ENCODE data around the gene STX5.
"Not testable (repeated sequence)": the region's sequence is repeated elsewhere in the genome, so short reads cannot be mapped to it uniquely, and the experiment has no call there.

STX5 gene

DNA sequence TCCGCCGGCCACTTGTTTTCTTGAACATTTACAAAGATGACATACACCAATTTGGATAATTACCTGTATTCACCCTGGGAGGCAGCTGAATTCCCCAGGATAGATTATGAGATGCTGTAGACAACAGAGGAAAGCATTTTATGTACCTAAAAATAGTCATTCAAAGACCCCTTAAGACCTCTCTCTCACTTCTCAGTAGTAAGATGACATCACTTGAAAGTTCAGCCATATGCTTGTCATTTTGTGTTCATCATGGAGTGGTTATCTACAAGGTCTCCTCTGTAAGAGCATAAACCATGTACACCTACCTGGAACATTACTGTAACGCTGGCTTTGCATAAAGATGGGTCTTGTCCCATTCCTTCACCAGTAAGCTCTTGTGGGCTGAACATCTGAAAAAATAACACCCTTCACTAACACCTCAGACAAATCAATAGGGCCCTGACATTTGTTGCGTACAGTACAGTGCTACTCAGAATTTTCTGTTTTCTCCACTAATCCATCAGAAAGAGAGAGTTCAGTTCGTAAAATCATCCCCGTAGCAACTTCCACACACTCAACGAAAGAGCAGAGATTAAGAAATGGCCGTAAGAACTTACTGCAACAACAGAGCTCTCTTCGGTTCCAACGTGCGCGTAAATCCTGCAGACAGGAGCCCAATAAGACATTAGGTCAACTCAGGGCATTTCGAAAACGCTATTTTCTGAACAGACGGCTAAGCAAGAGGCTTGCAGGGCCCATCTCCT lies 23.1 kb upstream of the STX5 start:
- FAIRE-seq = peak; percentile 39
- no peak for DNase-seq (ENCODE audit: insufficient read length, low spot score)

GRCh38 chr11:62854013-62854824 lies 22.4 kb upstream of the STX5 start:
- DNase-seq (ENCODE audit: insufficient read length, low spot score) = no peak
- FAIRE-seq = no peak

GRCh38 chr11:62853279-62853965 lies 21.6 kb upstream of the STX5 start:
- DNase-seq (ENCODE audit: insufficient read length, low spot score) (no peak), FAIRE-seq (no peak)

DNA sequence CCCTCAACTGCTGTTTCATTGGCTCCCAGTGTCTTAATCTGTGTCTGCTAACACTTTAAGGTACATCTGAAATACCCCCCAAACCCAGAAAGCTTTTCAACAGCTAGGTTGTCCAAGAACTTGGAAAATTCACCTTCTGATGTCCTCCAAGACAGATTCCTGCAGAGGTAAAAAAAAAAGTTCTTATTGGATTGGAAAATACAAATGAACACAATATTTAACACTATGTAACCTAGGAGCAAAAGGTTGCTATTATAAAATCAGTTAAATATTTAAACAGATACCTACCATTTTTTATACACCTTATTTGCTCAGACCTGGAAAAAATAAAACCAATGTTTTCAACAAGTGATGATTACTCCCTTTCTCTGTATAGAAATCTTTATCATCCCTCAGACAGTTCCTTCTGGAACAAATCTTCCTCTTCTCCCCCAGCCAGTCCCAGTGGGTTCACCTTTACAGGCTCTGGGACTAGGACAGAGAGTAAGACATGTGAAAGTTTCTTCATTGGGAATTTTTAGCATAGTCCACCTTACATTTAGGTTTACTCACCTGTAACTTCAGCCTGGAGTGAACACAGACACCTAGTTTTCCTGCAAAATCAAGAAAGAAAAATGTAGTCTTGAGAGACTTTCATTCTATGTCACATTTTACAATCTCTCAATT lies 20.8 kb upstream of the STX5 start:
- FAIRE-seq = no peak
- no peak for DNase-seq (ENCODE audit: insufficient read length, low spot score)

DNA sequence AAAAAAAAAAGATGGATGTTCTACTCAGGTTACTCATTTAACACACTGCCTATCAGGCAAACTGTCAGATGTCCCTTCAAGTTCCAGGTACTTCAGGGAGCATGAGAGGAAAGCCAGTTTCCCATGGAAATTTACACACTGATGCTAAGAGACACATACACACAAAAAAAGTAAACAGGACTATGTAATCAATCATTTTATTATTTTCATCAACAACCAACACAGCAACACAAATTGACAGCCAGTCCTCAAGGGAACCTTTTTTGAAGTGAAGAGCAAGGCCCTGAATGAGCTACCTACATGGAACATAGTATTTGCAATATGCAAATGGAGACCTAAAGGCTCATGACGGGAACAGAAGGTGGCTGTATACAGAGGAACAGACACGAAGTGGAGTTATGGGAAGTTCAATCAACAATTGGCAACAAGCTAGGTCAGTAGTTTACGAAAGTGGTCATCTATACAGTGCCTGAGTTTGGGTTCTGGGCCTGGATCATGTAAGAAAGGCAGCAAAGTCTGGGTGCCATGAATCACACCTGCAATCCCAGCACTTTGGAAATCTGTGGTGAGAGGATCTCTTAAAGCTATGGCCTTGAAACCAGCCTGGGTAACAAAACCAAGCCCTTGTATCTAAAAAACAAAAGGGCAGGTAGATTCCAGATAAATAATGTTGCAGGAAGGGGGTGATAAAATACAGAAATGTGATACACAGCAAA lies 20.1 kb upstream of the STX5 start:
- DNase-seq (ENCODE audit: insufficient read length, low spot score) = no peak
- FAIRE-seq = peak; percentile 11

DNA sequence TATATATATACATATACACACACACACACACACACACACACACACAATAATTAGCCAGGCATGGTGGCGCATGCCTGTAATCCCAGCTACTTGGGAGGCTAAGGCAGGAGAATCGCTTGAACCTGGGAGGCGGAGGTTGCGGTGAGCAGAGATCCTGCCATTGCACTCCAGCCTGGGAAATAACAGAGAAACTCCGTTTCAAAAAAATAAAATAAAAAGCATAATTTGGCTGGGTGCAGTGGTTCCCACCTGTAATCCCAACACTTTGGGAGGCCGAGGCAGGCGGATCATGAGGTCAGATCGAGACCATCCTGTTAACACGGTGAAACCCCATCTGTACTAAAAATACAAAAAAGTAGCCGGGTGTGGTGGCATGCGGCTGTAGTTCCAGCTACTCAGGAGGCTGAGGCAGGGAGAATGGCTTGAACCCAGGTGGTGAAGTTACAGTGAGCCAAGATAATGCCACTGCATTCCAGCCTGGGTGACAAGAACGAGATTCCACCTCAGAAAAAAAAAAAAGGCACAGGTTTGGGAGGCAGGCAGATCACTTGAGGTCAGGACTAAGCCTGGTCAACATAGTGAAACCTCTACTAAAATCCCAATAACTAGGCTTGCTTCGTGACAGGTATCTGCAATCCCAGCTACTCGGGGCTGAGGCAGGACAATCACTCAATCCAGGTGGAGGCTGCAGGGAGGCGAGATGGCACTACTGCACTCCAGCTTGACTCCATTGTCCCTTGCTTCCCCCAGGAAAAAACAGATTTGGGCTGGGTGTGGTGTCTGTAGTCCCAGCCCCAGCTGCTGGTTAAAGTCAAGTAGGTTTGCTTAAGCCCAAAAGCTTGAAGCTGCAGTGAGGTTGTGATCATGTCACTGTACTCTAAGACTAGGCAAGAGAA lies 19.3 kb upstream of the STX5 start:
- DNase-seq (ENCODE audit: insufficient read length, low spot score) = no peak

DNA sequence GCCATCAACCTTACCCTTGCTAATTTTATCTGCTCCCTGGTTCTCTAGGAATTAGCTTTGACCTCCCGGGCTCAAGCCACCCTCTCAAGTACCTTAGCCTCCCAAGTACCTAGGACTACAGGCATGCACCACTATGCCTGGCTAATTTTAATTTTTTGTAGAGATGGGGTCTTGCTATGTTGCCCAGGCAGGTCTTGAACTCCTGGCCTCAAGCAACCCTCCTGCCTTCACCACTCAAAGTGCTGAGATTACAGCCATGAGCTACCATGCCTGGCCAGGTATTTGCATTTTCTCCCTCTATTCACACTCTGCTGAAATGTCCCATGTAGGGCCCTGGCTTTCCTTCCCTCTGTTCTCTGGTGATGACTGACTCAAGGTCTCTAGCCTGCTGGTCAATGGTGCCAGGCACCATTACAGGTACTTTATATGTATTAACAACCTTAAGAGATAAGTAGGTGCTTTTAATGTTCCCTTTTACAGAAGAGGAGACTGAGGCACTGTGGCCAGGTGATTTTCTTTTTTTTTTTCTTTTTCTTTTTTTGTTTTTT lies 16.0 kb upstream of the STX5 start:
- FAIRE-seq = no peak
- no peak for DNase-seq (ENCODE audit: insufficient read length, low spot score)

More for the DNA sequence above, 19.3 kb upstream of the STX5 start:
- FAIRE-seq = no peak

GRCh38 chr11:62846177-62846576 lies 14.3 kb upstream of the STX5 start:
- FAIRE-seq (no peak), DNase-seq (ENCODE audit: insufficient read length, low spot score) (no peak)

DNA sequence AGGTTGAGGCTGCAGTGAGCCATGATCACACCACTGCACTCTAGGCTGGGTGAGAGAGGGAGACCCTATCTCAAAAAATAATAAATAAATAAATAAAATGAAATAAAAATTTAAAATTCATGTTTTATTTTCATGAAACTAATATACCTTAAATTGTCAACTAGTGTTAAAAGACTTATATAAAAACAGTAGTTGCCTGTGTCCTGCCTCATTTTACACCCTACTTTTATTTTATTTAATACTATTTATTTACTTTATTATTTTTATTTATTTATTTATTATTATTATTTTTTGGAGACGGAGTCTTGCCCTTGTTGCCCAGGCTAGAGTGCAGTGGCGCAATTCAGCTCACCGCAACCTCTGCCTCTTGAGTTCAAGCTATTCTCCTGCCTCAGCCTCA lies 12.3 kb upstream of the STX5 start:
- FAIRE-seq (no peak), DNase-seq (ENCODE audit: insufficient read length, low spot score) (no peak)

- no peak for FAIRE-seq
- no peak for DNase-seq (ENCODE audit: insufficient read length, low spot score)
These were observed 11.6 kb upstream of the STX5 start for GRCh38 chr11:62843466-62843865.

- DNase-seq (ENCODE audit: insufficient read length, low spot score); FAIRE-seq: not testable (repeated sequence)
These were observed 11.0 kb upstream of the STX5 start for GRCh38 chr11:62842891-62843290.

GRCh38 chr11:62842171-62842741 lies 10.4 kb upstream of the STX5 start:
- FAIRE-seq (no peak), DNase-seq (ENCODE audit: insufficient read length, low spot score) (no peak)

DNA sequence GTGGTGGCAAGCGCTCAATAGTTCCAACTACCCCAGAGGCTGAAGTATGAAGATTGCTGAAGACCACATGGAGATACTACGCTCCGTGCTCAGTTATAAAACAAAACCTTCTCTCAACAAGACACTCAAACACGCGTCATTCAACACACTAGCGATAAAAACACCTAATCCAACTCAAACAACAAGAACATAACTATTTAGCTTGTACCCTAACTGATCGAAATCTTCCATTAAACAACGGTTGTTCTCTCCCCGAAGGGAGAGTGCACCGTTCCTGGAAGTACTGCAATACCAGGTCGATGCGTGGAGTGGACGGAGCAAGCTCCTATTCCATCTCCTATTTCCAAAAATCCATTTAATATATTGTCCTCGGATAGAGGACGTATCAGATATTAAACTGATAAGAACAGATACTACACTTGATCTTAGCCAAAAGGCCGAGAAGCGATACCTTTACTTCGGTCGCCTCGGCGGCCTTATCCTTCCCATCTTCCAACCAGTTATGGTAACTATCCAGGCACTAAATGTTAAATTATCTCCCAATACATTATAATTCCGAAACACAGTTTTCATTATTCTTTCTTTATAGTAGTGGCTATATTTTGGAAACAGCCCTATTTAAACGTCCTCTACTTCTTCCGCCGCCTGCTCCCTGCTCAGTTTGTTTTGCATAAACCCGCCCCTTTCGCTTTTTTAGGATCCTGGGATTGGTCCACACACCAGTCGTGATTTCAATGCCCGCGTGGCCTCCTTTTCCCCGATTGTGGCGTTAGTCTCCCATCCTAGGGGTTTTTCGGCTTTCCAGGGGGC lies 9.7 kb upstream of the STX5 start:
- FAIRE-seq (peak; percentile 96), DNase-seq (ENCODE audit: insufficient read length, low spot score) (peak; percentile 72)

DNA sequence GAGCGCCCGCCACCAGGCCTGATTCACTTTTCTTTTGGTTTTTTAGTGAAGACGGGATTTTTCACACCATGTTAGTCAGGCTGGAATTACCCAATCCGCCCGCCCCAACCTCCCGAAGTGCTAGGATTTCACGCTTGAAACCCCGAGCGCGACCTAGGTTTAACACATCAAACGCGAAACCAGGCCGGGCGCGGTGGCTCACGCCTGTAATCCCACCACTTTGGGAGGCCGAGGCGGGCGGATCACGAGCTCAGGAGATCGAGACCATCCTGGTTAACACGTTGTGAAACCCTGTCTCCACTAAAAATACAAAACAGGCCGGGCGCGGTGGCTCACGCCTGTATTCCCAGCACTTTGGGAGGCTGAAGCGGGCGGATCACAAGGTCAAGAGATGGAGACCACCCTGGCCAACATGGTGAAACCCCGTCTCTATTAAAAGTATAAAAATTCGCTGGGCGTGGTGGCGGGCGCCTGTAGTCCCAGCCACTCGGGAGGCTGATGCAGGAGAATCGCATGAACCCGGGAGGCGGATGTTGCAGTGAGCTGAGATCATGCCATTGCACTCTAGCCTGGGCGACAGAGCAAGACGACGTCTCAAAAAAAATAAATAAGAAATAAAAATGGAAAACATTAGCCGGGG lies 9.0 kb upstream of the STX5 start:
- not testable (repeated sequence) for DNase-seq (ENCODE audit: insufficient read length, low spot score); FAIRE-seq

- peak; percentile 76 for DNase-seq (ENCODE audit: insufficient read length, low spot score)
- FAIRE-seq = peak; percentile 88
These were observed 7.4 kb upstream of the STX5 start, which contains the start of gene WDR74 for GRCh38 chr11:62839050-62839945. TSS of gene WDR74 (minus strand) at chr11:62839590. CDS start at chr11:62839570, 20 bp downstream.

DNA sequence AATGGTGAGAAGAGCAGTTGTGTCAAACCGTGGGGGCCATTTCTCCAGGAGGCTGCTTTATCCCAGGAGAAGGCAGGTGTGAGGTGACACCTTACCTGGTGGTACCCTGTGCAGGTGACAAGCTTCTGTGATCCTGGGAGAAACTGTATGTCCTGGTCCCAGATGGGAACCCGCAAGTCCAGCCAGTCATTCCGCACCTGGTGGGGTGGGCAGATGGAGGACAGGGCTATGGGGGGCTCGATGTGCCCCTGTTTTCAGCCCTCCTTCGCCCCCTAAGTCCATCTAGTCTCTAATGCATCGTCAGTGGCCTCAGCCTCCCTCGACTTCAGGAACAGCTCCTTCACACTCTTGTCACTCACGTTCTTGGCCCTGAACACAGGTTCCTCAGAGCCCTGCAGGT lies 3.5 kb upstream of the STX5 start:
- FAIRE-seq (no peak), DNase-seq (ENCODE audit: insufficient read length, low spot score) (no peak)
